Astrocyte (in vitro differentiated cells and primary cell): ENCODE measurements around the gene CSRNP2.

Experiments
- EZH2 ChIP-seq: IDR thresholded peaks from 2 replicates; pipeline ENCODE4 v1.6.1; 2012; ENCODE audit warnings: mild to moderate bottlenecking, low read length, inconsistent platforms; ENCODE audit not compliant: insufficient read depth
- TF ChIP-seq, protein P1 (sequence below): IDR thresholded peaks from 2 replicates; pipeline ENCODE4 v1.5.1; 2011; ENCODE audit warnings: low read depth, mild to moderate bottlenecking, inconsistent platforms, low read length, moderate library complexity; ENCODE audit not compliant: insufficient read depth

DNA sequence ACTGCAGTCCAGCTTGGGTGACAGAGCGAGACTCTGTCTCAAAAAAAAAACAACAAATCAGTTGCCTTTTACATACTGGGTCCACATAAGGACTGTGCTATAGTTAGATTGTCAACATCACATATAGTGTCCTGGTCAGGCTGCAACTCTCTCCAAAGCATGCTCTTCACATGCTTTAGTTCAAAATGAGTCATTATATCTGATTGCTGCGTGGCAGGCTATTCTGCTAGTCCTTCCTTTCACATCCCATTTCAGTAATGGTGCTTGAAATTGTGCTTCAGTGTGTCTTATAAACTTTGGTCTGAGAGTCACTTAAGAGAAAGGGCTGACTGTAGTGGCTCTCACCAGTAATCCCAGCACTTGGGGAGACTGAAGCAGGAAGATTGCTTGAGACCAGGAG, 28.3 kb downstream of the CSRNP2 start:
- TF ChIP-seq, protein P1, sequence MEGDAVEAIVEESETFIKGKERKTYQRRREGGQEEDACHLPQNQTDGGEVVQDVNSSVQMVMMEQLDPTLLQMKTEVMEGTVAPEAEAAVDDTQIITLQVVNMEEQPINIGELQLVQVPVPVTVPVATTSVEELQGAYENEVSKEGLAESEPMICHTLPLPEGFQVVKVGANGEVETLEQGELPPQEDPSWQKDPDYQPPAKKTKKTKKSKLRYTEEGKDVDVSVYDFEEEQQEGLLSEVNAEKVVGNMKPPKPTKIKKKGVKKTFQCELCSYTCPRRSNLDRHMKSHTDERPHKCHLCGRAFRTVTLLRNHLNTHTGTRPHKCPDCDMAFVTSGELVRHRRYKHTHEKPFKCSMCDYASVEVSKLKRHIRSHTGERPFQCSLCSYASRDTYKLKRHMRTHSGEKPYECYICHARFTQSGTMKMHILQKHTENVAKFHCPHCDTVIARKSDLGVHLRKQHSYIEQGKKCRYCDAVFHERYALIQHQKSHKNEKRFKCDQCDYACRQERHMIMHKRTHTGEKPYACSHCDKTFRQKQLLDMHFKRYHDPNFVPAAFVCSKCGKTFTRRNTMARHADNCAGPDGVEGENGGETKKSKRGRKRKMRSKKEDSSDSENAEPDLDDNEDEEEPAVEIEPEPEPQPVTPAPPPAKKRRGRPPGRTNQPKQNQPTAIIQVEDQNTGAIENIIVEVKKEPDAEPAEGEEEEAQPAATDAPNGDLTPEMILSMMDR: no peak
- TF ChIP-seq EZH2: no peak
